ENCODE data around the gene MARCHF4.
"Not testable (repeated sequence)": the region's sequence is repeated elsewhere in the genome, so short reads cannot be mapped to it uniquely, and the experiment has no call there.

Gene MARCHF4

DNA sequence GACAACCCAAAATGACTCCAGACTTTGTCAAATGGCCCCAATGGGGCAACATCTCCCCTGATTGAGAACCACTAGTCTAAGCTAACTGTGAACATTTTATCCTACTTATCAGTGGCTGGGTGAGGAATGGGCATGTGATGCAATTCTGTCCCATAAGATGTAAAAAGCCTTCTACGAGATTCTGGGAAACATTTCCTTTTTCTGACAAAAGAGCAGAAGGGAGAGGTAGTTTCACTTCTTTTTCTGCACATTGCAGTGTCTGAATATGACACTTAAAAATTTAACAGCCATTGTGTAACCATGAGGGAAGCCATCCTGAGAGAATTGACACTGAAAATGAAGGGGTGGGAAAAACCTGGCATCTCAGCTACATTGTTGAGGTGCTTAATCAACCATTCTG lies 17.3 kb upstream of the MARCHF4 start:
- no peak for DNase-seq

DNA sequence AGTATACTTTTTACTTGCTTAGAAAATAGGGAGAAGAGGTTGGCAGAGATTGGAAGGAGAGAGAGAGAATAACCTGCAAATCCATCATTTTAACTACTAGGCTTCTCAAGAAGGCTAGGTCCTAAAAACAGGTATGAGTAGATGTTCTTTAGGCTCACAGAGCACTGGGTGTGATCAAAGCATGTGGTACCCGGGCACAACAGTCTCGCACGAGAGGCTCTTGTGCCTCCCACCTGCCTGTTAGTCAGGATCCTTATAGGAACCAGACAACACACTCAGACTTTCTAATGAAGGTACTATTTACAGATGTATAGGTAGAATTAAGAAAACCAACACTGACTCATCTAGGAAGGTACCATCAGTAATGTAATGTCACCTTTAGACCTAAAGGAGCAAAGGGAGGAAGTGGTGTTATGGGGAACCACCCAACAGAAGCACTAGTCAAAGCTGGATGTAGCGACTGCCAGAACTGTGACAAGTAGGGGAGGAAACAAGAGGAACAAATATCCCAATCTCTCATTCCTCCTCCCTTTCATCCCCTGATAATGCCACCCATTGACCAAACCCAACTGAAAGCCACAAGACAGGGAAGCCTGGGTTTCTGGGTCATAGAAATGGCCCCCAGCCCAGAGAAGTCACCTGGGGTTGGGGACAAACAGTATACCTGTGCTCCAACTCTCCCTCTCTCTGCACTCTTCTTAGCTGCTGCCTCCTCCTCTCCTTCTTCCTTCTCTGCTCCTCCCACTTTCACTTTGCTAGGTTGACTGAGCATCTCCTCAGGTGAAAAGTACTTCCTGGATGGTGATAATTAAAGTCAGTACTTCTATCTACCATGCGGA lies 16.0 kb upstream of the MARCHF4 start:
- no peak for DNase-seq

DNA sequence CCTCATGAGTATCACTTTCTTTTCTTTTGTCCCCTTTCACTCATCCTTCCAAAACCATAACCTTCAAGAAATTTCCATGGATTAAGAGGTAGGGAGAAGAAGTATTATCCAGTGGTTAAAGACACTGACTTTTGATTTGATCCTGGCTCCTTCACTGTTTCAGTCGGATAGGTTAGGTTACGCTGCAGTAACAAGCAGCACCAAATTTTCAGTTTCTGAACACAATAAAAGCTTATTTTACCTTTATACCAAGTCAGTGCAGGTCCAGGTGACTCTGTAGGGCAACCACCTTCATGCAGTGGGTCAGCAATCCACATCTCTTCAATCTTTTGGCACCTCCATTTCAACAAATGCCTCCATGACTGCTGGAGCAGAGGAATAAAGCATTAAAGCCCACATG lies 15.0 kb upstream of the MARCHF4 start:
- DNase-seq: no peak

DNA sequence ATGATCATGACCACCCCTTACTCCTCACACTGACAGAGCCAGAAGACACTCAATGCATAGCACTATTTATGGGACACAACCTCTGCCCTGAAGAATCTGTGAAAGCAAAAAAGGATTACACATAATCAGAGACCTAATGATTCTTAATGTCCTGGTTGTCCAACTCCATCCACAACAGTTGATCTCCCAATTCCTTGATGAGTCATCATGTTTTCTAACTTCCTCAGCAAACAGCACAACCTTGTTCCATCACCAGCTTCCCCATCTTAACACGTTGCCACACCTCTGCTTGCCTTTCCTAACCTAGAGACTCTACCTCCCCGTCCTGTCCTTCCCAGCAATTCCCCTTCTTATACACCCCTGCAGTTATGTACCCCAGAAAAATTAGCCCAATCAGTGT lies 13.2 kb upstream of the MARCHF4 start:
- DNase-seq: no peak

DNA sequence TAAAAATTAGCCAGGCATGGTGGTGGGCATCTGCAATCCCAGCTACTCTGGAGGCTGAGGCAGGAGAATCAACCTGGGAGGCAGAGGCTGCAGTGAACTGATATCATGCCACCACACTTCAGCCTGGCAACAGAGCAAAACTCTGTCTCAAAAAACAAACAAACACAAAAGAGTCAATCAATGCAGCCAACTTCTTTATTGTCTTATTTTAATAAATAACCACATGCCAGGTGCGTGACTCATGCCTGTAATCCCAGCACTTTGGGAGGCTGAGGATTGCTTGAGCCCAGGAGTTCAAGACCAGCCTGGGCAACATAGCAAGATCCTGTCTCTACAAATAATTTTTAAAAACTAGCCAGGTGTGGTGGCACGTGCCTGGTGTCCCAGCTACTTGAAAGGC lies 12.1 kb upstream of the MARCHF4 start:
- not testable (repeated sequence) for DNase-seq

DNA sequence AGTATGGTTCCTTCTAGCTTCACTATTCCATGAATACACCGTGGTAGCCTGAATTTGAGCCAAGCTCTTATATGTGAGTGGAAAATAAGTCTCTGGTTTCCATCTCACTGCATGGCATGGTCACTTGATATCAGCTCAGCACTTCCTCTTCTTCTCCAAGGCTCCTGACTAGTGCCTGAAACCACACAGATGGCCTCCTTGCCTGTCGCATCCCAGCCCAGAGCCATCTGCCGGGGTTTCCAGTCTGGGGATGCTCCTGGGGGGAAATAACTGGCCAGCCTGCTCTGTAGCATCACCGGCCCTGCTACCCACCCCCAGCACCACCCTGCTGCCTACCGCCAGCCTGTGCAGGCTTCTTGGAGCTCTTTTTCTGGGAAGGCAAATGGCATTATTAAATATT lies 7.7 kb upstream of the MARCHF4 start:
- no peak for DNase-seq

DNA sequence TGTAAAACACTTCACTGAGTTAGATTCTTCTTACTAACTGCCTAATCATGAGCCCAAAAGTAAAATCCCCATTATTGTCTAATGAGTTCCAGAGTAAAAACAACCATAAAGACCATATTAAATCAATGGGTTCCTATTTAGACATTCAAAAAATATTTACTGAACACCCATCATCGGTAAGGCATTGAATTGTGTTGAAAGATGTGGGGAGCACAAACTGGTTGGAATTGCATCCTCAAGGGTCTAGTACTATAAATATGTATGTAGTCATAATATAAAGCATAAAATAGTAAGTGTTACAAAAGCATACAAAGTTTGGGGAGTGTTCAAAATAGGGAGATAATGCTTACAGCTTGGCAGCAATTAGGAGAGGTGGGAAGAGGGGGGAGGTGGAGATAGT lies 3.0 kb upstream of the MARCHF4 start:
- no peak for DNase-seq

DNA sequence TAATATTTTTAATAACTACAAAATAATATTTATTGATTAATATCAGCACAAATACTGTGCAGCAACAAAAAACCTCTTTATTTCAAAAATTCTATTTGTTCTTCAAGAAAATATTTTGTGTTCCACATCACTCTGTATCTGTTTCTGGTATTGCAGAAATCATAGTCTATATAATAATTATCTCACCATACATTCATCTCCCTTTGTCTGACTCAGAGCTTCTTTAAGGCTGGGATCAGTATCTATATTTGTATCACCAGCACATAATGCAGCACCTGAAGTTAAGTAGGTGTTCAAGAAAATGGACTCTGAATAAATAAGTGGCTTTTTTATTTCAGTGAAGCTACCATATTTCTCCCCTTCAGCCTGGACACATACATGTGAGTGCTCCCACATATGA lies 1.6 kb upstream of the MARCHF4 start:
- no peak for DNase-seq

DNA sequence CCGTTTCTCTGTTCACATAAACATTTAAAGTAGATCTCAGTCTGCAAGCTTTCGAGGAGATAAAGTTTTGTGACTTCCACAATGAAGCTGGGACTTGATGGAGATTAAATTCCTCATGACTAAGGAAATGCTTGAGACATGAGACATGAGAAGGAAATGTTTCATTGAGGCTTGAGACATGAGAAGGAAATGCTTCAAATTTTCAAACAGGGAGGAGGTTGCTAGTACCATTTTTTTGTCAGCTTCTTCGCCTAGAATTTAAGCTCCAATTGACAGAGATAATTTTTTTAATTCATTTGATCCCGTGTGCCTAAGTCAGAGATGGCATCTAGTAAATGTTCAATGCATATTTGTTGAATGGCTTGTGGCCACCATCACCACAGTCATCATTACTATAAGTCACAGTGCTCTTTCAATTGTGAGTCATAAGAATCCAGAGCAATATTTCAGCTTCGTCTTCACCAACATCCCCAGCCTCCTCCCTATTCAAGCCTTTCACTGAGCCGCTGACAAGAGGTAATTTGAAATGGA lies 543 bp upstream of the MARCHF4 start:
- no peak for DNase-seq

DNA sequence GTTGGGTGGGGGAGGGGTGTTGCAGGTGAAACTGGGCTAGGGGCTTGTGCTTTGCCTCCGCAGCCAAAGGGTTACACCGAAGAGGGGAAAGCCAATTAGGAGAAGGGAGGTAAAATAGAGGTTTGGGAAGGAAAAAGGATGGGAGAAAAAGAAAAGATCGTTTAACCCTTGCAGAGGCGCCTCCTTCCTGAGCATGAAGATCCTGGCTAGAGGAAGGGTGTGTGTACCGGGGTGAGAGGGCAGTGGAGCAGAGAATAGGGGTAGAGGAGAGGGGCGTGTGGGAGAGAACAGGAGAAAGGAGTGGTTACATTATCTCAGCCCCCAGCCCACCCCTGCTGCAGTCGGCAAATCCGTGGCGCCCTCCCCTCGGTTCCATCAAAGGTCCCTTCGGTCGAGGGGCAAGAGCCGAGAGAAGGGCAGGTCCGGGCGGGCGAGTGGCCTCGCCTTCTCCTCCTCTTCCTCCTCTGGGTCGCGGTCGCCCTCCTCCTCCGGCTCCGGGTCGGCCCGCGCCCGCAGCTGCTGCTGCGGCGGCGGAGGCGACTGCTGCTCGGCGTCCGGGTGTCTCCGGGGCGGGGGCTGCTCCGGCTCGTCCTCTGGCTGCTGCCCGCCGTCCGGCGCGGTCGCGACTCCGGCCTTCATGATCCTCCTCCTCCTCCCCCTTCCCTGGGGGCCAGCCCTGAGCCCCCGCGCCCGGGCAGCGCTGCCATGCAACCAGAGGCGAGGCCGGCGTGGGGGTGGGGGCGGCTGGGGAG lies 1.1 kb downstream of the MARCHF4 start:
- DNase-seq: no peak

DNA sequence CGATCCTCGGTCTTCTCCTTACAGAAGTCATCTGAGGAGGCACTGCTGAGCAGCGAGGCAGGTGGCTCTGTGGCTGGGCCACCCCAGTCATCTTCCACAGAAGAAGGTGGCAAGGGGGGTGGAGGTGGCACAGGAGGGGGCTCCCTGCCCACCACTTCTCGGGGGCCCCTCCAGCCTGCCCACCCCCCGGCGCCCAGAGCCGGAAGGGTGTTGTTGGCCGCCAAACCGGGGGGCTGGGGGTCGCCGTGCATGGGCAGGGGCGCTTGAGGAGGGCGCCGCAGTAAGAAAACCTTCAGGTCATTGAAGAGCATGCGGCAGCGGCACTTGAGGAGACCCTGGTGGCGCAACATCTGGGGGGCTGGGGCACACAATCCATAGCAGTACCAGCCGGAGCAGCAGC lies 2.5 kb downstream of the MARCHF4 start:
- DNase-seq: no peak

DNA sequence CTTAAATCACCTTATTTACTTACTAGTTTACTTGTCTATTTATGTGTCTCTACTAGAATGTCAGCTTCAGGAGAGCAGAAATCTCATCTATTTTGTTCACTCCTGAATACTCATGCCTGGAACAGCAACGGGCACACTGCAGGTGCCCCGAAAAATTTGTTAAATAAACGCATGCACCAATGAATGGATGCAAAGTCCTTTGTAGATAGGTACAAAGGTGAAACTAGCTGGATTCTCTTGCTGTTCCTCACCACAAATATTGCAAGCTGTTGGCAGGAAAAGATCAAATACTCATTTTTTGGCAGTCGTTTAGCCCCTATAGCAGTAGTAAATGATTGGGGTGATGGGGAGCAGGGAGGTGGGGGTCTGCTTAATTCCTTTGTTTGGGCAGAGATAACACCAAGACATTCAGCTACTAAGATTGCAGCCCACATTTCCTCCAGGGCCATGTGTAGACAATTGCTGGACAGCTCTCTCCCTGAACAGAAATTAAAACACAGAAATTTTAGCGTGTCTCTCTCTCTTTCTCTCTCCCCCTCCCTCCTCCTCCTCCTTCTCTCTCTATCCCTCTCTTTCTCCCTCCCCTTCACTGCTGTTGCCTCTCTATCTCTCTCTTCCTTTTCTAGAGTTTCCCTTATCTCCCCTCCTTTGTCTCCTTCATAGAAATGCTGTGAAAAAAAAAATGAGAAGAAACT lies 5.4 kb downstream of the MARCHF4 start:
- no peak for DNase-seq

DNA sequence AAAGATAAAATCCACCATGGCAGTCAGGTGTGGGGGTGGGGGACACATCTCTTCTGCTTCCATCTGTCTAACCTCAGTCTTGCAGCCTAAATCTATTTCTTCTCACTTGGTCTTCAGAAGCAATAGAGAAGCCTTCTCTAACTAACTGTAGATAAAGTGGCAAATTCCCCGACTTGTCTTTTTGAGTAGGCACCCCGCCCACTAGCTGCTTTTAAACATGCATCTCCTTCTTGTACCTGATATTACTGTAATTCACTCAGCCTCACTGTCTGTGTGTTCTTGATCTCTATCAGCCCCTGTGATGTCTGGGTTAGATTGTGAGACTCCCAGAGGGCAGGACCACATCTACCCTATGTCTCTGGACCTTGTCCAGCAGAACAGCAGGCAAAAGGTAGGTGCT lies 6.8 kb downstream of the MARCHF4 start:
- no peak for DNase-seq

DNA sequence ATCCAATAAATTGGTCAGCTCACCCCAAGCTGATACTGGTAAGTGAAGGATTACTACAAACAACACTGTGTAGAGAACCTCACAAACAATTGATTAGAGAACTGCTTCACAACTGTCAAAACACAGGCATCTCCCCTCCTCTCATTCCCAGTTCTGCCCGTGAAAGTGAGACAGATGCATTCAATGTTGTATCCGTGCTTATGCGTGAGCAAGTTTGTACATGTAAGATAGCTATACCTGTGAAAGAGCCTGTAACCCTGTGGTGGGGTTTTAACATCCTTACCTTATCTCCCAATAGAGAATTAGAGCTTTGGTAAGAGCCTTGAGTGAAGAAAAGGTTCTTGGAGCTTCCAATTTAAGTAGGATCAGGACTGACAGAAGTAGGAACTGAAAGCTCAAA lies 9.1 kb downstream of the MARCHF4 start:
- no peak for DNase-seq

DNA sequence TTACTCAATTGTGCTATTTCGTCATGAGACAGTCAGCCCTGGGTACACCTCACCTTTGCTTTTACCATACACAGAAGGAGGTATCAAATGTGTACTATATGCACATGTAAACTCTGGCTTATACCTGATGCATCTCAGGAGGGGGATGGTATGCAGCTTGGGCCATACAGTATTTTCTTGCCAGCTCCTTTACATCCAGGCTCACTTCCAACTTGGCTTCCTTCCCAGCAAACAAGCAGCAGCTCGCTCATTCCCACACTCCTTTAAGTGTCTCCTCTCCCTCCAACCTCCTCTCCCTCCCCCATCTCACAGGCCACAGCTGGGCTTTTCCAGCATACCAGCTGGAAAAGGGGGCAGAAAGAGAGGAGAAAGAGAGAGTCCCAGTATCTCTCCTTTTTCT lies 9.6 kb downstream of the MARCHF4 start:
- DNase-seq: no peak

DNA sequence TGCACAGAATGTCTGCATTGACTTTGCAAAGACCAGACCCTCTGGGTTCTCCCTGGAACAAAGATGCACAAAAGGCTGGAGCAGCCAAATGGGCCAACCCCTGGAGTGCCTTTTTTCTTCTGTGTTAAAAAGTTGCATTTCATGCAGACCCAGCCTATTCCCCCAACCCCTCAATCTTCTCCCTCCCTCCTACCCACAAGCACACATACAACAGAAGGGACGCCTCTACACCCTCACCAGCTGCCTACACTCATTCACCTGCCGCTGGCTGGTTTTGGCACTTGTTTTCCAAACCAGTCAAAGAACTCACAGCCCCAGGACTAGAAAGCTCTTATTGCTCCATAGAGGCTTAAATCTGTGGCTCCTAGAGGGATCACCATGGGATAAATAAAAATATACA lies 16.6 kb downstream of the MARCHF4 start:
- no peak for DNase-seq

DNA sequence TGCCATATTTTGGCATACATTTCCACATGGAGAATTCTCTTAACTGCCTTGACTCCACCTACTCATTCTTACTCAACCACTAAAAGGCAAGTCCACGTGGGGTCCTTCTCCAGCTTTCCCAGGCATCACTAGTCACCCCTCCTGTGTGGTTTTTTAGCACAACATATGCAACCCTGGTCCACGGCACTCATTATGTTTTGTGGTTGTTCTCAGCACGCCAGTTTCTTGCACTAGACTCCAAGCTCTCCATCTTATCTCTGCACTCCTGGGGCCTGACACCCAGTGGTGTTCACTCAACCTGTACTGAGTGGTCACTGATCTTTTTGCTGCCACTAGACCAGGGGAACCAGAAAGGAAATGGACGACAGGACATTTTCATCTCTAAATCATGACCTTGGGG lies 18.0 kb downstream of the MARCHF4 start:
- no peak for DNase-seq

DNA sequence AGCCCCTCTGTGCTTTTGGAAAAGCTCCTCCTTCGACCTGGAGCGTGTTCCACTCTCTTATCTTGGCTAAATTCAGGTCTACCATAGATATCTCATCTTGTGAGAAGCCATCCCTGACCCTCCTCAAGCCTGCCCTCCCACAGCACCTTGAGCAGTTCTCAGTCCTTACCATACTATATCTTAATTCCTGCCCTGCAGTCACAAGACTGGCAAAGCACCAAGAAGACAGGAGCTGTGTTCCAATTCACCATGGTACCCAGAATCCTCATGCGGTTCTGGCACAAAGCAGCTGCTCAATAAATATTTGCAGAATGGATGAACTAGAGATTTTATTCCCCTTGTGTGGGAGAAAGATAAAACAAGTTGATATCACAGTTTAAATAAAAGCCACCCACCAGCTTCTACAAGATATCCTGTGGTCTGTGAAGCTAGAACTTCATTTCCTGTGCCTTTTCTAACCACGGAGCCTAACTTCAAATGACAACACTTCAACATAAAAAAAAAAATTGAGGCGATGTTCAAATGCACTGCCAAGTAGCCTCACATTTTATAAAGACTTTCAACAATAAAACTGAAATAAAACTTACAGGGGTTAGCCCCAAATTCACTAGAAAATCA lies 19.5 kb downstream of the MARCHF4 start:
- DNase-seq: no peak

DNA sequence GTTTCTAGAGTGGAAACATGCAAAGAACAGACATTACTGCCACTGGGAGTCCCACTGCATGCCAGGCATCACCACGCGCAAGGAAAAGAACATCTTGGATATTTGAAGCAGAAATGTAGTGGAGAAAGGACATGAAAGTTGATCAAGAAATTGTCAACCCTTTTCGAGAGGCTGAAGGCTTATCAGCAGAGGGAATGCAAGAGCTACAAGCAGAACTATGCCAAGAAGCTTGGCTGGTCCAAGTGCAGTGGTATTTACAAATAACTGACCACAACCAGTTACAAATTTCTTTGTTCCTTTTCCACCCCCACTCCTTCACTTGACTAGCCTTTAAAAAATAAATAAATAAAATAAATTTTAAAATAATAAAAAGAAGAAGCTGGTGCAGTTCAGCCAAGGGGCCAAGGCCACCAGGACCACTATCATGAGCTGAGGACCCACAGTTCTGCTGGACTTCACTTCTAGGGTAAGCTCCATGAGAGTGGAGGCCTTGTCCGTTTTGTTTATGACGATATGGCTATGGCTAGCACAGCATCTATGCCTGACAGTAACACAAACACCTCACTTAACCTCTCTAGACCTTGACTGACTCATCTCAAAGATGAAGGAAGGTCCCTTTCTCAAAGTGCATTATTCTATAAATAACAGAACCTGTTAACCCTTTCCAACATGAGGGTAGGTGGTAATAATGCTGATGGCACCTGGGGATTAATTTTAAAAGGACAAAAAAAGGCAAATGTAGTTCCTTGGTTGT lies 20.9 kb downstream of the MARCHF4 start:
- no peak for DNase-seq

DNA sequence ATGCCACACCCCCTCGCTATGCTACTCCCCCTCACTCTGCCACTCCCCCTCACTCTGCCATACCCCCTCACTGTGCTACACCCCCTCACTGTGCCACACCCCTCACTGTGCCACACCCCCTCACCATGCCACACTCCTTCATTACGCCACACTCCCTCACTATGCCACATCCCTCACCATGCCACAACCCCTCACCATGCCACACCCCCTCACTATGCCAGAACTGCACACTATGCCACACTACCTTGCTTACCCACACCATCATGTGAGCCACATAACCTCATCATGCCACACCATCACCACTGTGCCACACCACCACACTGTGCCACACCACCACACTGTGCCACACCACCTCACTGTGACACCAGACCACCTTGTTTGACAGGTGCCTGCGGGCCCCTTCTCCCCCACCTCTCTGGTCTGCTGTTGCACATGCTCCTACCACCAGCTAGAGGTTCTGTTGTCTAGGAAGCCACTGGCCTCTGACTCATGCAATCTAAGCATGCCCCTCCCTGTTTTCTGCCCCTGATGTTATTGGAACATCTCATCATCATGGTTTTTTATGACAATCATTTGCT lies 22.0 kb downstream of the MARCHF4 start:
- no peak for DNase-seq

DNA sequence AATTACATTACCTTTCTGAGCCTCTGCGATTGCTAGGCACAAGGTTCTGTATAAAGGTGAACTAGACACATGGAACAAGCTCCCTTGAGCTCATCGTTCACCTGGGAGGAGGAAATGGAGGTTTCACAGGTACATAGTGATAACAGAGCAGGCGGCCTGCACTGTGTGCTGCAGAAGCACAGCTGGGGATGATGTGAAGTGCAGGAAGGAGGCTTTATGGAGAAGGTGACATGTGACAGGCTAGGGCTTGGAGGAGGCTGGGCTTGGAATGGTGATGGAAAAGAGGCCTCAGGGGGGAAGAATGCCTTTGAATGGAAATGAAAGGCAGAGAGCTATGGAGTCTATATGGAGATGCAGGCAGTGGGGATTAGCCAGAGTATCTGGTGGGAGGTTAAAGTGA lies 22.9 kb downstream of the MARCHF4 start:
- DNase-seq: no peak

DNA sequence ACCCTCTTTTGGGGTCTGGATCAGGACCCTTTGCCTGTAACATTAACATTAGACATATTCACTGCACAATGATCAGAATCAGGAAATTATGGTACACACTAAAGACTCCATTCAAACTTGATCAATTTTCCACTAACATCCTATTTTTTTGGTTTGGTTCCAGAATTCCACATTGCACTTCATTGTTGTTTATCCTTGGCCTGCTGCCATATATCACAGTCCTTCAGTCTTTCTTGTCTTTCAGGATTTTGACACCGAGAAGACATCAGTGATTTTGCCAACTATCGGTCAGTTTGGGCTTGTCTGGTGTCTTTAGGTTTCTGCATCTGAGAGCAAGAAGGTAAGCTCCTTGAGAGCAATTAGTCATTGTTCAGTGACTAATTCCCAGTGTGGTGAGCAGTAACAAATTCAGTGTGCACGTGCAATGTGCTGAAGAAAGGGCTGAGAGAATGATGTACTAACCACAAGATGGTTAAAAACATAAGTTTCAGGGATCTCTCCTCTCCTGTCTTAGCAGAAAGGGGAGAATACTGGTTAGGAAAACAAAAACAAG lies 23.5 kb downstream of the MARCHF4 start:
- DNase-seq: no peak
